HL-60/S4 (cell line): ENCODE data around the gene CACNA2D1.
"Not testable (repeated sequence)": the region's sequence is repeated elsewhere in the genome, so short reads cannot be mapped to it uniquely, and the experiment has no call there.

Experiments
- in situ Hi-C: fragments of 300-500 bp; cut with MboI; formaldehyde crosslinking; loops from 2 replicates; pipeline ENCODE4 v1.14.3; 2022; ENCODE audit warnings: low sequenced_read_pairs

The CACNA2D1 gene

GRCh38 chr7:82393840-82394220, 49.7 kb downstream of the CACNA2D1 start:
- in situ Hi-C loops = no loop called here

GRCh38 chr7:82393076-82393839, 50.3 kb downstream of the CACNA2D1 start:
- in situ Hi-C loops = no loop called here

- in situ Hi-C loops = no loop called here
Measured at GRCh38 chr7:82390936-82391335, 52.6 kb downstream of the CACNA2D1 start.

GRCh38 chr7:82389876-82390275, 53.7 kb downstream of the CACNA2D1 start:
- in situ Hi-C loops = no loop called here

- in situ Hi-C loops = no loop called here
Measured at GRCh38 chr7:82388138-82388537, 55.4 kb downstream of the CACNA2D1 start.

GRCh38 chr7:82386571-82386970, 57.0 kb downstream of the CACNA2D1 start:
- in situ Hi-C loops = not testable (repeated sequence)

- in situ Hi-C loops = no loop called here
Measured at GRCh38 chr7:82384779-82385178, 58.8 kb downstream of the CACNA2D1 start.

GRCh38 chr7:82384051-82384464, 59.5 kb downstream of the CACNA2D1 start:
- in situ Hi-C loops = no loop called here

- in situ Hi-C loops = no loop called here
Measured at GRCh38 chr7:82382276-82382675, 61.3 kb downstream of the CACNA2D1 start.

GRCh38 chr7:82376739-82377138, 66.8 kb downstream of the CACNA2D1 start:
- in situ Hi-C loops = no loop called here

GRCh38 chr7:82375713-82376112, 67.9 kb downstream of the CACNA2D1 start:
- in situ Hi-C loops = no loop called here

GRCh38 chr7:82375129-82375528, 68.4 kb downstream of the CACNA2D1 start:
- in situ Hi-C loops = no loop called here

- in situ Hi-C loops = no loop called here
Measured at GRCh38 chr7:82373926-82374635, 69.5 kb downstream of the CACNA2D1 start.

GRCh38 chr7:82364671-82365070, 78.9 kb downstream of the CACNA2D1 start:
- in situ Hi-C loops = no loop called here

GRCh38 chr7:82364048-82364447, 79.5 kb downstream of the CACNA2D1 start:
- in situ Hi-C loops = no loop called here

- in situ Hi-C loops = no loop called here
Measured at GRCh38 chr7:82362129-82362706, 81.4 kb downstream of the CACNA2D1 start.

- in situ Hi-C loops = no loop called here
Measured at GRCh38 chr7:82360591-82361368, 82.8 kb downstream of the CACNA2D1 start.

GRCh38 chr7:82359426-82359825, 84.2 kb downstream of the CACNA2D1 start:
- in situ Hi-C loops = no loop called here

- in situ Hi-C loops = no loop called here
Measured at GRCh38 chr7:82358923-82359322, 84.7 kb downstream of the CACNA2D1 start.

- in situ Hi-C loops = no loop called here
Measured at GRCh38 chr7:82358009-82358578, 85.5 kb downstream of the CACNA2D1 start.

- in situ Hi-C loops = no loop called here
Measured at GRCh38 chr7:82348251-82348650, 95.3 kb downstream of the CACNA2D1 start.
